AG04449 (cell line): ENCODE data around the gene TUBG1.
"Not testable (repeated sequence)": the region's sequence is repeated elsewhere in the genome, so short reads cannot be mapped to it uniquely, and the experiment has no call there.

Experiments
- CTCF ChIA-PET: fragments of 350-600 bp; formaldehyde crosslinking; extraction: SDS; loops from one replicate; lab custom pipeline; 2021; ENCODE audit warnings: antibody characterized with exemption; lab: Yijun Ruan, JAX
- POLR2A ChIA-PET: fragments of 400-600, 350-600 bp; formaldehyde crosslinking; extraction: SDS; loops from one replicate; lab custom pipeline; 2020; ENCODE audit warnings: antibody characterized with exemption, inconsistent platforms; lab: Yijun Ruan, JAX
- DNase-seq: peaks from one replicate; pipeline ENCODE4 v3.0.0-alpha.2; 2010; ENCODE audit warnings: low read depth, low spot score
- H3K4me3 ChIP-seq: 2 replicates; pipeline ENCODE4 v1.5.1; 2011; ENCODE audit warnings: low read depth, mild to moderate bottlenecking, control low read depth, low read length
- CTCF ChIP-seq: IDR thresholded peaks from one replicate; pipeline ENCODE4 v1.5.1; 2011; ENCODE audit warnings: mild to moderate bottlenecking, moderate library complexity, low read length, control low read depth, inconsistent platforms; ENCODE audit not compliant: insufficient read depth; ENCODE audit errors: missing control alignments

The TUBG1 gene

GRCh38 chr17:42613699-42614295, 4.3 kb downstream of the TUBG1 start:
- CTCF ChIA-PET: no interaction called here
- TF ChIP-seq CTCF: no peak
- no peak for DNase-seq
- H3K4me3 ChIP-seq: no peak overlapping the region
- POLR2A ChIA-PET: no interaction called here

GRCh38 chr17:42617956-42618431, 8.5 kb downstream of the TUBG1 start:
- CTCF ChIA-PET: interaction anchor here (1.4 kb wide), 1 partner anchor 36 kb away, joined by 4 read pairs; no protein-coding TSS in a partner anchor
- POLR2A ChIA-PET: interaction anchor here (2.4 kb wide), 1 partner anchor 9 kb away, joined by 11 read pairs; the partner anchor contains the start of genes RETREG3 and TUBG1

GRCh38 chr17:42618442-42619150, 9.1 kb downstream of the TUBG1 start:
- DNase-seq: no peak
- H3K4me3 ChIP-seq: no peak overlapping the region
- POLR2A ChIA-PET: interaction anchor here (2.4 kb wide), 1 partner anchor 9 kb away, joined by 11 read pairs; the partner anchor contains the start of genes RETREG3 and TUBG1
- CTCF ChIA-PET: interaction anchor here (1.0 to 1.4 kb wide), 2 partner anchors 9 to 36 kb away, joined by 4 to 5 read pairs; partner anchors contain the start of genes RETREG3 and TUBG1
- no peak for TF ChIP-seq CTCF

More at GRCh38 chr17:42617956-42618431, 8.5 kb downstream of the TUBG1 start:
- no peak for DNase-seq
- no peak for TF ChIP-seq CTCF
- no peak overlapping the region for H3K4me3 ChIP-seq

- DNase-seq, CTCF ChIA-PET, H3K4me3 ChIP-seq, POLR2A ChIA-PET: not testable (repeated sequence)
Observed at GRCh38 chr17:42621987-42622386, 12.5 kb downstream of the TUBG1 start.

- no peak for DNase-seq
- TF ChIP-seq CTCF: no peak
- ChIA-PET POLR2A (no interaction called here), CTCF (no interaction called here)
- H3K4me3 ChIP-seq: no peak overlapping the region
Observed at GRCh38 chr17:42623271-42623670, 13.8 kb downstream of the TUBG1 start.

GRCh38 chr17:42623732-42624596, 14.5 kb downstream of the TUBG1 start:
- DNase-seq: no peak
- POLR2A ChIA-PET: no interaction called here
- no peak for TF ChIP-seq CTCF
- no peak overlapping the region for H3K4me3 ChIP-seq
- CTCF ChIA-PET: interaction anchor here (1.1 kb wide), 1 partner anchor 9 kb away, joined by 3 read pairs; no protein-coding TSS in a partner anchor

GRCh38 chr17:42627032-42627764, 17.7 kb downstream of the TUBG1 start:
- DNase-seq, CTCF ChIA-PET, POLR2A ChIA-PET, H3K4me3 ChIP-seq: not testable (repeated sequence)
